HG02852 (cell line): ENCODE results near the gene MGAT4A.

Experiments used
- ATAC-seq: cut with Tn5 transposase; IDR thresholded peaks from one replicate; pipeline ENCODE4 v1.9.1; 2021; ENCODE audit warnings: mild to moderate bottlenecking, moderate library complexity; ENCODE audit not compliant: unreplicated experiment

Gene MGAT4A

DNA sequence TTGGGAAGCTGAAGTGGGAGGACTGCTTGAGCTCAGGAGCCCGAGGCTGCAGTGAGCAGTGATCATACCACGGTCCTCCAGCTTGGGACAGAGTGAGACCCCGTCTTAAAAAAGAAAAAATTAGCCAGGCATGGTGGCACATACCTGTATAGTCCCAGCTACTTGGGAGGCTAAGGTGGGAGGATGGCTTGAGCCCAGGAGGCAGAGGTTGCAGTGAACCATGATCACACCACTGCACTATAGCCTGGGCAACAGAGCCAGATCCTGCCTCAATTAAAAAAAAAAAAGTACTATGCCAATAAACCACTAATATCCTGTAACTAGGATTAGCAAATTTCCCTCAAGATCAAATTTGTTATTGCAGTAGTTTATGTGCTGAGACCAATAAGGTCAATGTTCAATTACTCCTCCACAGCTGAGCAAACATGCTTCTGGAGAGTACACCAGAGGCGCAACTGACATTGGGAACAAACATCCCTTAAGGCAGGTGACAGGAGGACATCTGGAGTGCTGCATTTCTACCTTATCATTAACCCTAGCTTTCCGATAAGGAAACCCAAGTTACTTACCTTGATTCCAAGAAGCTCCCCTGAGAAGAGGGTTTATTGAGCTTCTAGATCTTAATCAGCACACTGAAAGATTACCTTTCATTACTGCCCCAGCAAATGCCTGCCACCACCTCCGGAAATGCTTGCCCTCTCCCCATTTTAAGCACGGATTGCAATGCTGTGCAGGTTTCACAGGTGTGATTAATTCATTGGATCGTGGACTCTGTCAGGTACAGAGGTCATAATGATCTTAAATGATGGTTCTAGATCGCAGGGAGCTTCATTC lies 26.2 kb downstream of the MGAT4A start:
- no peak for ATAC-seq

DNA sequence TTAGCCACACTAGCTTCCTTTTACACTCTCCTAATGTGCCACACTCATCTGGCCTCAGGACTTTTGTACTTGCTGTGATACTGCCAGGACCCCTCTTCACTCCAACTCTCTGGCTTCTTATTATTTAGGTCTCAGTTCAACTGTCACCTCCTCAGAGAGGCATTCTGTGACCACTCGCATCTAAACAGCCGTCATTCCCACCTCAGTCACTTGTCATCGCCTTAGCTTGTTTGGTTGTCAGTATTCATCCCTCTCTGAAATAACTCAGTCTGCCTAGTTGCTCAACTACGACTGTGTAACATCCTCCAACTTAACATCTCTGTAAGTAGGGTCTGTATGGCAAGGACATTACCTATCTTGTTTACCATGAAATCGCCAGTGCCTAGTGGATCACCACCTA lies 27.2 kb downstream of the MGAT4A start:
- ATAC-seq = no peak

GRCh38 chr2:98702858-98703620 lies 27.9 kb downstream of the MGAT4A start:
- no peak for ATAC-seq

GRCh38 chr2:98702127-98702802 lies 28.7 kb downstream of the MGAT4A start:
- no peak for ATAC-seq

GRCh38 chr2:98701230-98701629 lies 29.7 kb downstream of the MGAT4A start:
- ATAC-seq = no peak

DNA sequence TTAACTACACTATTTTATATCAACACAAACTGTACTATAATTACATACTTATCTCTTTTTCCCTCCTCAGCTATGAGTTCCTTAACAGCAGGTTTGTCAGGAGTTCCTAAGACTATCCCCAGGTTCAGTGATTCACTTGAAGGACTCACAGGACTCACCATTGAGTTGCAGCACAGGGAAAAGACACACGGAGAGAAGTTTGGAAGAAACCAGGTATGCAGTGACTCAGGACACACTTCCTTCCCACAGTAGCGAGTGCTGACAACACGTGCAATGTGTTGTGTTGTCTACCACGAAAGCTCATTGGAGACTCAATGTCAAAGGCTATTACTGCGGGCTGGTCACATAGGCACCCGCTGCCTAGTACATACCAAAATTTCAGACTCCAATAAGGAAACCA lies 32.0 kb downstream of the MGAT4A start:
- ATAC-seq = no peak

DNA sequence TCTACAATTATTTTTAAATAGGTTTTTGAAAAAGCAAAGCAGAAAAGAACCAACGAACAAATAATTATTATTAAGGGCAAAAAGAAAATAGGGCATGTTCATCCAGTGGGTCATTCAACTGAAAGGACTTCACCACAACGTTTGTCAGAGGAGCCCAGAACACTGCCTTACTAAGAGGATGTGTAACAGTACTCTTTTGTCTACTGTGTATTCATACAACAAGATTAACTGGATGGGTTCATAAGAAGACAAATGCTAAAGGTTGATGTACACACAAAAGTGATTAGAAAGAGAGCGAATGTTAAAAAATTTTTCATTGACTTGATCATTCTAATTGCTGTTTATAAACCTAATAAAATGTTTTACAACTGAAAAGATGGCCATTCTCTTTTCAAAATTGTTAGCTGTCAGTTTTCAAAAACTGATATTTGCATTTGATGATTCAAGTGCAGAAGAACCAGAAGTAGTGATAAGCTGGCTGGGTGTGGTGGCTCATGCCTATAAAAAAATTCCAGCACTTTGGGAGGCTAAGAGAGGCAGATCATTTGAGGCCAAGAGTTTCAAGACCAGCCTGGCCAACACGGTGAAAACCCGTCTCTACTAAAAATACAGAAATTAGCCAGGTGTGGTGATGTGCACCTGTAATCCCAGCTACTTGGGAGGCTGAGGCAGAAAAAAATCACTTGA lies 33.1 kb downstream of the MGAT4A start:
- ATAC-seq = no peak

DNA sequence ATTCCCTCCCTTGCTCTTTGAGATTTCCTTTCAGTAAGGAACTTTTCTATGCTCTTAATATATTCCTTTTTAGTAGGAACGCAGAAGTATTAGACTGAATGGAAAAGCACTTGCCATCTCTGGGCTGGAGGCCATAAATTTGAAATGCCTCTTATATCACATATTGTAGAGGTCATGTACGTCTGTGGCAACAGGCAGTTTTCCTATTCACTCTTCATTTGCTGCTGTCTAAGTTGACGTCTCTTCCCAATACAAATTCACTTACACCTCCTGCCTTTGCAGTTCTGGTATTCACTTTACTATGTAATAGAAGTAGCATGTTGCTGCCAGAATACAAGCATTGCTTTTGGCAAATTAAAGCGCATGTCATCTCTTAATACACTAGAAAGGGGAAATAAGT lies 34.7 kb downstream of the MGAT4A start:
- ATAC-seq = no peak

GRCh38 chr2:98695255-98695654 lies 35.7 kb downstream of the MGAT4A start:
- ATAC-seq = no peak

DNA sequence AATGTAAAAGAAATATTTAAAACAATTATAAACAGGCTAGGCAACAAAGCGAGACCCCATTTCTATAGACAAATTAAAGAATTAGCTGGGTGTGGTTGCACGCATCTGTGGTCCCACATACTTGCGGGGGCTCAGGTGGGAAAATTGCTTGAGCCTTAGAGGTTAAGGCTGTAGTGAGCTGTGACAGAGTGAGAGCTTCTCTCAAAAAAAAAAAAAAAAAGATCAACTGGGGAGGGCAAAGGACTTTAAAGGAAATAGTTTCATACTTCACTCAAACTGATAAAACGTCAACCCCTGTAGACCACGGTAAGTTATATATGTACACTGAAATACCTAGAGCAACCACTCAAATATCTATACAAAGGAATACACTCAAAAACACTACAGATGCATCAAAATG lies 37.5 kb downstream of the MGAT4A start:
- ATAC-seq = no peak

- no peak for ATAC-seq
These were observed 38.6 kb downstream of the MGAT4A start for GRCh38 chr2:98692090-98693054.

- no peak for ATAC-seq
These were observed 39.6 kb downstream of the MGAT4A start for GRCh38 chr2:98691303-98691702.

GRCh38 chr2:98685930-98686887 lies 44.7 kb downstream of the MGAT4A start:
- ATAC-seq = no peak

DNA sequence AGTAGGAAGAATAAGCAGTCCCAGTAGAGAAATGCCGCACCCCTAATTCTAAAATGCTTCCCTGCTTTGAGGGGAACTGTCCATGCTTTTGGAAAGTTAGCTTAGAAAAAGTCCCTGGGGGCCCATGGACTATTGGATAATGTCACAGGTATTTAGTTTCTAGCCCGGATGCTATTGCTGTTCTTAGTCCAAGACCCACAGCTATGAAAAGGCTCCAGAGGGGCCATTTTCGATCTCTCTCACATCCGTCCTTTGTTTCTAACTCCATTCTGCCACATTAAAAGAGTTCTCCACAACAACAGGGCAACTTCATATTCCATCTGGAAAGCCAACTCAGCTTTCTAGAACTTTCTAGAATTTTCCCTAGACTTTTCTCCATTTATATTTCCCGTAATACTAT lies 47.2 kb downstream of the MGAT4A start:
- no peak for ATAC-seq

- no peak for ATAC-seq
These were observed 54.2 kb downstream of the MGAT4A start for GRCh38 chr2:98676742-98677141.

GRCh38 chr2:98674233-98674964 lies 56.5 kb downstream of the MGAT4A start:
- no peak for ATAC-seq

DNA sequence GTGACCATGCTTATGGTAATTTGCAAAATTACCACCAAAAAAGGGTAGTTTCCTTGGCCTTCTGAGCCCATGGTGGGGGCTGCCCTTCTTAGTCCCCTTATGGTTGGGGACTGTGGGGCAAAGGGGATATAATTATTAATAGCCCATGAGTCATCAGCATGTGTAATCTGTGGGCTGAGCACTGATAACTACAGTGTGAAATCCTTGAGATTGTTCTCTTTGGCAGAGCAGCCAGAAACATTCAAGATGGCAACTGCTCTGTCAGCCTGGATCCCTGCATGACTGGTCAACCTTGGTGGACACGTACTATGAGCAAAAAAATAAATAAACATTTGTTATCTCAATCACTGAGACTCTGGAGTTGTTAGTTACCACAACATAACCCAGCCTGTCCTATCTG lies 61.3 kb downstream of the MGAT4A start:
- ATAC-seq = no peak

DNA sequence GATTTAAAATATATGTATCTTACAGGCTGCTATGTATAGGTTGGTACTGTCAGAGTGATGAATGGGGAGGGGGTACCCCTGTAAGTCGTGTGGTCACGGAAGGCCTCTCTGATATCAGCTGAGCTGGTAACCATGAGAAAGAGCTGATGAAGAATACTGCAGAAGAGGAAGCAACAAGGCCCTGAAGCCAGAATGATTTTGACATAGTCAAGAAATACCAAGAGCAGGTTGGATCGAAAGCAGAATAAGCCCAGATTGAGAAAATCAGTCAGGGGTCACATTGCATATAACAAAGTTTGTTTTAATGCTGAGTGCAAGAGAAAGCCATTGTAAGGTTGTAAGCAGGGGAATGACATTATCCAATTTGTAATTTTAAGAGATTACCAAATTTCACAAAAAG lies 65.3 kb downstream of the MGAT4A start:
- ATAC-seq = no peak
